OCI-LY7 (cell line): ENCODE results near the gene OR2F1. TPM values are rescaled to one million over a fixed set of nuclear protein-coding genes. Genes with fewer than 3 reads are reported as not detected.

Source experiments
- BruUV-seq: library from RNA; stranded (reverse); fragments of 400-500 nt; replicated peaks from 2 replicates; lab custom pipeline; 2021; lab: Mats Ljungman, UMichigan
- CTCF ChIA-PET: fragments of 300-600 bp; sonication (Branson Sonifier 250); formaldehyde crosslinking; loops from one replicate; lab custom pipeline; 2022; ENCODE audit warnings: antibody characterized with exemption; ENCODE audit not compliant: unreplicated experiment; lab: Charles Lee
- POLR2A ChIA-PET: fragments of 300-600 bp; sonication (Branson Sonifier 250); formaldehyde crosslinking; loops from one replicate; lab custom pipeline; 2022; ENCODE audit warnings: antibody characterized with exemption; lab: Charles Lee
- DNase-seq: peaks from one replicate; pipeline ENCODE4 v3.0.0-alpha.2; 2015; ENCODE audit warnings: low spot score
- H2AFZ ChIP-seq: fragments of 200-600 bp; sonication (generic), shearing (Covaris generic); 2 replicates; pipeline ENCODE4 v1.6.1; 2014; ENCODE audit warnings: mild to moderate bottlenecking, antibody characterized with exemption, low read length, moderate library complexity
- H3K27ac ChIP-seq: fragments of 200-600 bp; sonication (generic); 2 replicates; pipeline ENCODE4 v1.5.1; 2014; ENCODE audit warnings: mixed run types, low read depth, mild to moderate bottlenecking, moderate library complexity, low read length, inconsistent platforms; ENCODE audit not compliant: poor library complexity, severe bottlenecking
- H3K36me3 ChIP-seq: fragments of 200-600 bp; sonication (generic); 2 replicates; pipeline ENCODE4 v1.6.1; 2014; ENCODE audit warnings: mild to moderate bottlenecking, antibody characterized with exemption, low read length, moderate library complexity, mixed read lengths; ENCODE audit not compliant: insufficient read depth
- H3K4me1 ChIP-seq: fragments of 200-600 bp; sonication (generic); 2 replicates; pipeline ENCODE4 v1.5.1; 2014; ENCODE audit warnings: mild to moderate bottlenecking, low read length; ENCODE audit not compliant: insufficient read depth, poor library complexity, severe bottlenecking
- H3K4me2 ChIP-seq: fragments of 200-600 bp; sonication (generic); 2 replicates; pipeline ENCODE4 v1.6.1; 2014; ENCODE audit warnings: mild to moderate bottlenecking, low read length
- H3K4me3 ChIP-seq: fragments of 200-600 bp; sonication (generic); 2 replicates; pipeline ENCODE4 v1.5.1; 2014; ENCODE audit warnings: mild to moderate bottlenecking, low read depth, low read length; ENCODE audit not compliant: poor library complexity, severe bottlenecking
- H3K79me2 ChIP-seq: fragments of 200-600 bp; sonication (generic); 2 replicates; pipeline ENCODE4 v1.6.1; 2016; ENCODE audit warnings: low read depth, mild to moderate bottlenecking, low read length, moderate library complexity, mixed read lengths; ENCODE audit not compliant: insufficient read depth
- H3K9me2 ChIP-seq: fragments of 200-600 bp; sonication (generic); 2 replicates; pipeline ENCODE4 v1.6.1; 2016; ENCODE audit warnings: mild to moderate bottlenecking, low read length, mixed read lengths; ENCODE audit not compliant: insufficient read depth
- H3K9me3 ChIP-seq: fragments of 200-600 bp; sonication (generic); 2 replicates; pipeline ENCODE4 v1.6.1; 2014; ENCODE audit warnings: mild to moderate bottlenecking, mixed run types, low read length, mixed read lengths
- H4K20me1 ChIP-seq: fragments of 200-600 bp; sonication (generic); 2 replicates; pipeline ENCODE4 v1.6.1; 2014; ENCODE audit warnings: mild to moderate bottlenecking, antibody characterized with exemption, low read length, moderate library complexity, mixed read lengths; ENCODE audit not compliant: insufficient read depth
- EZH2phosphoT487 ChIP-seq: fragments of 200-600 bp; sonication (generic); IDR thresholded peaks from 2 replicates; pipeline ENCODE4 v1.6.1; 2018; ENCODE audit warnings: low read depth, borderline replicate concordance, mild to moderate bottlenecking, mixed run types, antibody characterized with exemption, low read length, moderate library complexity, mixed read lengths
- intact Hi-C: fragments of 100-400 bp; cut with micrococcal nuclease; formaldehyde crosslinking; loops from one replicate; pipeline ENCODE4 v1.10.0; 2022; ENCODE audit not compliant: unreplicated experiment
- total RNA-seq, 2 experiments: library from RNA; depleted of rRNA in 1 of 2; stranded (reverse); fragments of >200 nt in 1 of 2; shearing (Covaris generic) in 1 of 2; gene quantifications; 2 replicates each; pipeline ENCODE4 v1.2.3, GENCODE V29; 2014 to 2022
- TF ChIP-seq, protein P1 (sequence below): fragments of 200-600 bp; sonication (generic); conservative IDR thresholded peaks from 2 replicates; pipeline ENCODE4 v1.5.1; 2014; ENCODE audit warnings: mild to moderate bottlenecking, antibody characterized with exemption, low read length, moderate library complexity, mixed read lengths

The OR2F1 gene
- total RNA-seq, 2 experiments from 2014 or later: not detected

GRCh38 chr7:143953421-143953820 is 1.2 kb upstream of the OR2F1 start:
- H3K79me2 ChIP-seq: no peaks in the 10 kb centered on the region
- H3K4me3 ChIP-seq: no peak overlapping the region
- H3K36me3 ChIP-seq: no peaks in the 10 kb centered on the region
- POLR2A ChIA-PET: no interaction called here
- intact Hi-C loops: no loop called here
- no peaks in the 10 kb centered on the region for H4K20me1 ChIP-seq
- no peak overlapping the region for H3K4me2 ChIP-seq
- H3K4me1 ChIP-seq: no peaks in the 10 kb centered on the region
- no peak overlapping the region for H3K27ac ChIP-seq
- no peak overlapping the region for H2AFZ ChIP-seq
- CTCF ChIA-PET: no interaction called here
- H3K9me3 ChIP-seq: no peaks in the 10 kb centered on the region
- BruUV-seq: no TSS peak
- no peaks in the 10 kb centered on the region for H3K9me2 ChIP-seq
- no peak for DNase-seq
- no peak for TF ChIP-seq EZH2phosphoT487
- TF ChIP-seq, protein P1, sequence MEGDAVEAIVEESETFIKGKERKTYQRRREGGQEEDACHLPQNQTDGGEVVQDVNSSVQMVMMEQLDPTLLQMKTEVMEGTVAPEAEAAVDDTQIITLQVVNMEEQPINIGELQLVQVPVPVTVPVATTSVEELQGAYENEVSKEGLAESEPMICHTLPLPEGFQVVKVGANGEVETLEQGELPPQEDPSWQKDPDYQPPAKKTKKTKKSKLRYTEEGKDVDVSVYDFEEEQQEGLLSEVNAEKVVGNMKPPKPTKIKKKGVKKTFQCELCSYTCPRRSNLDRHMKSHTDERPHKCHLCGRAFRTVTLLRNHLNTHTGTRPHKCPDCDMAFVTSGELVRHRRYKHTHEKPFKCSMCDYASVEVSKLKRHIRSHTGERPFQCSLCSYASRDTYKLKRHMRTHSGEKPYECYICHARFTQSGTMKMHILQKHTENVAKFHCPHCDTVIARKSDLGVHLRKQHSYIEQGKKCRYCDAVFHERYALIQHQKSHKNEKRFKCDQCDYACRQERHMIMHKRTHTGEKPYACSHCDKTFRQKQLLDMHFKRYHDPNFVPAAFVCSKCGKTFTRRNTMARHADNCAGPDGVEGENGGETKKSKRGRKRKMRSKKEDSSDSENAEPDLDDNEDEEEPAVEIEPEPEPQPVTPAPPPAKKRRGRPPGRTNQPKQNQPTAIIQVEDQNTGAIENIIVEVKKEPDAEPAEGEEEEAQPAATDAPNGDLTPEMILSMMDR: no peak

GRCh38 chr7:143954135-143954534 is 509 bp upstream of the OR2F1 start:
- no peak overlapping the region for H3K4me2 ChIP-seq
- TF ChIP-seq EZH2phosphoT487: no peak
- TF ChIP-seq, protein P1: no peak
- no peak overlapping the region for H3K27ac ChIP-seq
- H3K4me1 ChIP-seq: no peaks in the 10 kb centered on the region
- intact Hi-C loops: no loop called here
- ChIA-PET POLR2A (no interaction called here), CTCF (no interaction called here)
- H3K4me3 ChIP-seq: no peak overlapping the region
- H2AFZ ChIP-seq: no peak overlapping the region
- H3K36me3 ChIP-seq: no peaks in the 10 kb centered on the region
- DNase-seq: no peak
- no peaks in the 10 kb centered on the region for H4K20me1 ChIP-seq
- no peaks in the 10 kb centered on the region for H3K9me2 ChIP-seq
- BruUV-seq: no TSS peak
- no peaks in the 10 kb centered on the region for H3K9me3 ChIP-seq
- no peaks in the 10 kb centered on the region for H3K79me2 ChIP-seq

GRCh38 chr7:143958781-143959180 is 4.1 kb downstream of the OR2F1 start:
- ChIA-PET POLR2A (no interaction called here), CTCF (no interaction called here)
- no peak for DNase-seq
- Histone ChIP-seq H3K4me1 (no peaks in the 10 kb centered on the region), H3K9me3 (no peaks in the 10 kb centered on the region), H3K4me3 (no peak overlapping the region), H3K4me2 (no peak overlapping the region), H3K79me2 (no peaks in the 10 kb centered on the region), H4K20me1 (no peaks in the 10 kb centered on the region), H3K36me3 (no peaks in the 10 kb centered on the region), H3K9me2 (no peaks in the 10 kb centered on the region), H2AFZ (no peak overlapping the region), H3K27ac (no peak overlapping the region)
- intact Hi-C loops: no loop called here
- BruUV-seq: no TSS peak
- TF ChIP-seq EZH2phosphoT487: no peak
- TF ChIP-seq, protein P1: no peak
